SK-N-SH (cell line): ENCODE data around the gene PHKG1. TPM values are rescaled to one million over a fixed set of nuclear protein-coding genes. Genes with fewer than 3 reads are reported as not detected.

Experiments used
- polyA plus RNA-seq, 3 experiments: library from polyadenylated mRNA; depleted of rRNA; stranded (reverse); fragments of >200 nt; gene quantifications; 2 replicates each; pipeline ENCODE4 v1.2.3, GENCODE V29; 2012
- small RNA-seq, 7 experiments: library from RNA; depleted of rRNA; stranded (forward); fragments of <200 nt; gene quantifications; one replicate each; pipeline ENCODE3, GENCODE V24; 2012

The PHKG1 gene
- polyA plus RNA-seq, 1 of the 3 experiments (the other 2 are of a cell fraction), result 2.5 TPM

Small RNA genes within 50 kb of the gene (small RNA-seq; reads per million reads assigned to genes)
- gene SNORA15 (0 to 1.2 (median 0) reads per million in 7 experiments), gene SNORA22B (0 to 6.8 (median 0.92) reads per million in 7 experiments)

Other genes starting within 250 kb of the PHKG1 start
- gene SEPTIN14, start 230.2 kb downstream of the PHKG1 start, polyA plus RNA-seq (2012; rRNA removed), result not detected in 2 replicates
- 1.6 and 2.6 TPM in 2 replicates for gene ZNF713, start 205.5 kb downstream of the PHKG1 start, polyA plus RNA-seq (2012; rRNA removed)
- 17.4 and 19.2 TPM in 2 replicates for gene MRPS17, start 141.1 kb downstream of the PHKG1 start, polyA plus RNA-seq (2012; rRNA removed)
- 57.5 and 64.7 TPM in 2 replicates for gene NIPSNAP2, start 128.4 kb downstream of the PHKG1 start, polyA plus RNA-seq (2012; rRNA removed)
- gene PSPH, start 41.5 kb downstream of the PHKG1 start, polyA plus RNA-seq (2012; rRNA removed), result 42.0 and 50.5 TPM in 2 replicates
- 221 and 345 TPM in 2 replicates for gene CCT6A, start 41.2 kb downstream of the PHKG1 start, polyA plus RNA-seq (2012; rRNA removed)
- 130 and 162 TPM in 2 replicates for gene SUMF2, start 28.7 kb downstream of the PHKG1 start, polyA plus RNA-seq (2012; rRNA removed)
- gene CHCHD2, start 13.5 kb upstream of the PHKG1 start, polyA plus RNA-seq (2012; rRNA removed), result 500 and 624 TPM in 2 replicates
- not detected in 2 replicates for gene NUPR2, start 23.5 kb upstream of the PHKG1 start, polyA plus RNA-seq (2012; rRNA removed)